ENCODE data around the gene TRAF3IP1.
"Not testable (repeated sequence)": the region's sequence is repeated elsewhere in the genome, so short reads cannot be mapped to it uniquely, and the experiment has no call there.

Gene TRAF3IP1

GRCh38 chr2:238339814-238340213 is 19.5 kb downstream of the TRAF3IP1 start:
- DNase-seq (no peak), ATAC-seq (no peak)

- no peak for DNase-seq
Measured at GRCh38 chr2:238341536-238341935, 21.2 kb downstream of the TRAF3IP1 start.

GRCh38 chr2:238344035-238344434 is 23.7 kb downstream of the TRAF3IP1 start:
- DNase-seq (no peak), ATAC-seq (no peak)

More at GRCh38 chr2:238341536-238341935, 21.2 kb downstream of the TRAF3IP1 start:
- ATAC-seq: no peak

GRCh38 chr2:238344517-238344916 is 24.2 kb downstream of the TRAF3IP1 start:
- no peak for DNase-seq
- ATAC-seq: peak; percentile 32

GRCh38 chr2:238345297-238345968 is 25.1 kb downstream of the TRAF3IP1 start:
- DNase-seq (no peak), ATAC-seq (no peak)

- DNase-seq (no peak), ATAC-seq (no peak)
Measured at GRCh38 chr2:238346544-238346943, 26.2 kb downstream of the TRAF3IP1 start.

GRCh38 chr2:238350150-238350897 is 30.0 kb downstream of the TRAF3IP1 start:
- no peak for DNase-seq
- ATAC-seq: no peak

GRCh38 chr2:238351315-238351714 is 31.0 kb downstream of the TRAF3IP1 start:
- DNase-seq (no peak), ATAC-seq (no peak)

- ATAC-seq (no peak), DNase-seq (no peak)
Measured at GRCh38 chr2:238352361-238352760, 32.0 kb downstream of the TRAF3IP1 start.

- no peak for DNase-seq
- no peak for ATAC-seq
Measured at GRCh38 chr2:238358769-238359168, 38.5 kb downstream of the TRAF3IP1 start.

- no peak for DNase-seq
- ATAC-seq: no peak
Measured at GRCh38 chr2:238359403-238359802, 39.1 kb downstream of the TRAF3IP1 start.

GRCh38 chr2:238361877-238362276 is 41.6 kb downstream of the TRAF3IP1 start:
- DNase-seq: no peak
- ATAC-seq: no peak

GRCh38 chr2:238362626-238363025 is 42.3 kb downstream of the TRAF3IP1 start:
- DNase-seq (no peak), ATAC-seq (no peak)

GRCh38 chr2:238369591-238370040 is 49.3 kb downstream of the TRAF3IP1 start:
- DNase-seq (no peak), ATAC-seq (no peak)

- ATAC-seq (no peak), DNase-seq (no peak)
Measured at GRCh38 chr2:238370094-238370822, 49.9 kb downstream of the TRAF3IP1 start.

GRCh38 chr2:238370823-238371372 is 50.6 kb downstream of the TRAF3IP1 start:
- ATAC-seq (peak; percentile 90), DNase-seq (peak; percentile 57)

GRCh38 chr2:238372277-238372676 is 52.0 kb downstream of the TRAF3IP1 start:
- ATAC-seq, DNase-seq: not testable (repeated sequence)

GRCh38 chr2:238376884-238377391 is 56.6 kb downstream of the TRAF3IP1 start:
- ATAC-seq (peak; percentile 36), DNase-seq (no peak)

- no peak for DNase-seq
- no peak for ATAC-seq
Measured at GRCh38 chr2:238378230-238379095, 58.1 kb downstream of the TRAF3IP1 start.

GRCh38 chr2:238379096-238379810 is 58.9 kb downstream of the TRAF3IP1 start:
- peak; percentile 43 for DNase-seq
- ATAC-seq: peak; percentile 59

- no peak for DNase-seq
- ATAC-seq: no peak
Measured at GRCh38 chr2:238380336-238380735, 60.0 kb downstream of the TRAF3IP1 start.
